H9 (cell line): ENCODE results near the gene C6orf47. TPM values are rescaled to one million over a fixed set of nuclear protein-coding genes. Genes with fewer than 3 reads are reported as not detected.

ENCODE experiments used
- DNase-seq: peaks from one replicate; pipeline ENCODE4 v3.0.0-alpha.2; 2017
- H2AFZ ChIP-seq: one replicate; pipeline ENCODE4 v1.6.1; 2013; ENCODE audit warnings: mild to moderate bottlenecking, low read length, control low read depth, moderate library complexity
- H2AK5ac ChIP-seq: 2 replicates; pipeline ENCODE4 v1.6.1; 2013; ENCODE audit warnings: low read length, control low read depth, mixed read lengths; ENCODE audit not compliant: insufficient read length
- H2BK120ac ChIP-seq: one replicate; pipeline ENCODE4 v1.6.1; 2013; ENCODE audit warnings: low read depth, mild to moderate bottlenecking, low read length, control low read depth, inconsistent platforms; ENCODE audit not compliant: poor library complexity, severe bottlenecking
- H2BK12ac ChIP-seq: 2 replicates; pipeline ENCODE4 v1.6.1; 2013; ENCODE audit warnings: low read length, control low read depth, mixed read lengths, low read depth; ENCODE audit not compliant: insufficient read length
- H2BK15ac ChIP-seq: 2 replicates; pipeline ENCODE4 v1.6.1; 2013; ENCODE audit warnings: low read depth, low read length, control low read depth
- H2BK20ac ChIP-seq: one replicate; pipeline ENCODE4 v1.6.1; 2013; ENCODE audit warnings: low read depth, mild to moderate bottlenecking, low read length, control low read depth, inconsistent platforms; ENCODE audit not compliant: poor library complexity, severe bottlenecking
- H2BK5ac ChIP-seq: 2 replicates; pipeline ENCODE4 v1.6.1; 2013; ENCODE audit warnings: low read length, control low read depth, mixed read lengths; ENCODE audit not compliant: insufficient read length
- H3K14ac ChIP-seq: 2 replicates; pipeline ENCODE4 v1.6.1; 2013; ENCODE audit warnings: low read length, control low read depth; ENCODE audit not compliant: insufficient read depth
- H3K18ac ChIP-seq: 2 replicates; pipeline ENCODE4 v1.6.1; 2013; ENCODE audit warnings: low read depth, mild to moderate bottlenecking, mixed read lengths, low read length, control low read depth; ENCODE audit not compliant: insufficient read length
- H3K23ac ChIP-seq: 2 replicates; pipeline ENCODE4 v1.6.1; 2013; ENCODE audit warnings: low read length, control low read depth, mixed read lengths, low read depth; ENCODE audit not compliant: insufficient read length
- H3K23me2 ChIP-seq: 2 replicates; pipeline ENCODE4 v1.6.1; 2013; ENCODE audit warnings: low read depth, mild to moderate bottlenecking, mixed read lengths, low read length, control low read depth; ENCODE audit not compliant: insufficient read length, poor library complexity, severe bottlenecking
- H3K27ac ChIP-seq: 2 replicates; pipeline ENCODE4 v1.5.1; 2013; ENCODE audit warnings: low read length, control low read depth, mixed read lengths, low read depth; ENCODE audit not compliant: insufficient read length
- H3K27me3 ChIP-seq: 2 replicates; pipeline ENCODE4 v1.6.1; 2013; ENCODE audit warnings: low read length, control low read depth, inconsistent platforms; ENCODE audit not compliant: insufficient read depth
- H3K4ac ChIP-seq: 2 replicates; pipeline ENCODE4 v1.6.1; 2013; ENCODE audit warnings: low read depth, mild to moderate bottlenecking, control low read depth, inconsistent platforms, low read length, moderate library complexity
- H3K4me1 ChIP-seq: 2 replicates; pipeline ENCODE4 v1.6.1; 2013; ENCODE audit warnings: low read length, control low read depth, inconsistent platforms; ENCODE audit not compliant: insufficient read depth
- H3K4me2 ChIP-seq: 2 replicates; pipeline ENCODE4 v1.6.1; 2013; ENCODE audit warnings: low read length, control low read depth, mixed read lengths; ENCODE audit not compliant: insufficient read length, insufficient read depth
- H3K56ac ChIP-seq: 2 replicates; pipeline ENCODE4 v1.6.1; 2013; ENCODE audit warnings: low read depth, mild to moderate bottlenecking, mixed read lengths, low read length, control low read depth; ENCODE audit not compliant: insufficient read length
- H3K79me1 ChIP-seq: 2 replicates; pipeline ENCODE4 v1.6.1; 2013; ENCODE audit warnings: low read depth, mild to moderate bottlenecking, moderate library complexity, low read length, control low read depth, inconsistent platforms; ENCODE audit not compliant: insufficient read depth, poor library complexity, severe bottlenecking
- H3K79me2 ChIP-seq: 2 replicates; pipeline ENCODE4 v1.6.1; 2013; ENCODE audit warnings: low read length, control low read depth, inconsistent platforms; ENCODE audit not compliant: insufficient read depth
- H3K9ac ChIP-seq: 2 replicates; pipeline ENCODE4 v1.6.1; 2013; ENCODE audit warnings: low read length, control low read depth, mixed read lengths; ENCODE audit not compliant: insufficient read length; ENCODE audit errors: extremely low read depth
- H3K9me3 ChIP-seq: one replicate; pipeline ENCODE4 v1.6.1; 2013; ENCODE audit warnings: low read depth, low read length, inconsistent platforms; ENCODE audit not compliant: control insufficient read depth
- H3T11ph ChIP-seq: one replicate; pipeline ENCODE4 v1.6.1; 2013; ENCODE audit warnings: mild to moderate bottlenecking, low read length, control low read depth, inconsistent platforms
- H4K20me1 ChIP-seq: one replicate; pipeline ENCODE4 v1.6.1; 2013; ENCODE audit not compliant: control insufficient read depth, insufficient read length, insufficient read depth
- H4K5ac ChIP-seq: 2 replicates; pipeline ENCODE4 v1.6.1; 2013; ENCODE audit warnings: low read depth, mild to moderate bottlenecking, mixed read lengths, low read length, control low read depth; ENCODE audit not compliant: insufficient read length
- H4K8ac ChIP-seq: replicated peaks from 2 replicates; pipeline ENCODE4 v1.6.1; 2013; ENCODE audit warnings: low read length, control low read depth, mixed read lengths, low read depth; ENCODE audit not compliant: insufficient read length
- H4K91ac ChIP-seq: 2 replicates; pipeline ENCODE4 v1.6.1; 2013; ENCODE audit warnings: low read depth, mild to moderate bottlenecking, moderate library complexity, mixed read lengths, low read length, control low read depth; ENCODE audit not compliant: insufficient read length
- H3K27ac Mint-ChIP-seq, 3 experiments: 2 replicates in 2 of 3; 3 replicates in 1 of 3; pipeline ENCODE4 v1.8.0; 2020 to 2021; ENCODE audit warnings: mixed read lengths in 3 of 3, mild to moderate bottlenecking in 1 of 3, moderate library complexity in 1 of 3
- H3K27me3 Mint-ChIP-seq: 2 replicates; pipeline ENCODE4 v1.8.0; 2021; ENCODE audit warnings: low read depth, mild to moderate bottlenecking, moderate library complexity, mixed read lengths
- H3K36me3 Mint-ChIP-seq, 3 experiments: 2 replicates in 2 of 3; 3 replicates in 1 of 3; pipeline ENCODE4 v1.8.0; 2020 to 2021; ENCODE audit warnings: low read depth in 3 of 3, mixed read lengths in 3 of 3; ENCODE audit not compliant: insufficient read depth in 1 of 3
- H3K4me1 Mint-ChIP-seq, 2 experiments: 2 replicates each; pipeline ENCODE4 v1.8.0; 2020; ENCODE audit warnings: mixed read lengths in 2 of 2
- H3K4me3 Mint-ChIP-seq, 2 experiments: 2 replicates in 1 of 2; 3 replicates in 1 of 2; pipeline ENCODE4 v1.8.0; 2020 to 2021; ENCODE audit warnings: mild to moderate bottlenecking in 2 of 2, mixed read lengths in 2 of 2, moderate library complexity in 1 of 2
- H3K9me3 Mint-ChIP-seq, 2 experiments: 2 replicates in 1 of 2; 3 replicates in 1 of 2; pipeline ENCODE4 v1.8.0; 2020; ENCODE audit warnings: mild to moderate bottlenecking in 2 of 2, mixed read lengths in 2 of 2, moderate library complexity in 1 of 2
- WGBS: extraction: QIAGEN DNeasy Blood & Tissue Kit; methylation state at CpG from one replicate; pipeline ENCODE4 v1.1.7; 2013; ENCODE audit warnings: missing lambda C conversion rate, low lambda C conversion rate, mixed read lengths; ENCODE audit not compliant: insufficient read length; ENCODE audit errors: extremely low coverage; 5-methylcytosine and 5-hydroxymethylcytosine counted together
- total RNA-seq: library from RNA; stranded (reverse); gene quantifications from 2 replicates; pipeline ENCODE4 v1.2.1, GENCODE V29; 2021
- TF ChIP-seq, protein P1 (sequence below): fragments of 200-600 bp; sonication (generic); conservative IDR thresholded peaks from 3 replicates; pipeline ENCODE4 v1.8.0; 2021; ENCODE audit warnings: antibody characterized with exemption, mild to moderate bottlenecking

Gene C6orf47
- total RNA-seq, 1 experiment from 2014 or later, result 19.0 TPM

DNA sequence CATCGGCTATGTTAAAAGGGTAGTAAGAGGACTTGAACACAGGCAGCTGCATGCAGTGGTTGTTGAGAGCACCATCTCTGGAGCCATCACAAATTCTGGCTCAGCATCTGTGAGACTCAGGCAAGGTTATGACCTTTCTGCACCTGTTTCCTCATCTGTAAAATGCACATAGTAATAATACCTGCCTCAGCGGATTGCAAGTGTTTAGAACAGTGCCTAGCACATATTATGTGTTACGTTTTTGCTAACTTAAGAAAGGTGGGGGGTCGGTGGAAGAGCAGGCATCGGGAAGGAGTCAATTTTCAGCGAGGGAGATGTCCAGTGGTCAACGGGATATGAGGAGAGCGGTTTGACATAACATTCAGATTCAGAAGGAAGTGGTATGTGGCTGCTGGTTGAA, 17.4 kb upstream of the C6orf47 start:
- H3T11ph ChIP-seq, result no peak overlapping the region
- no peaks in the 10 kb centered on the region for H4K20me1 ChIP-seq
- no peak overlapping the region for H2BK20ac ChIP-seq
- H3K27me3 ChIP-seq, result no peaks in the 10 kb centered on the region; the same call in 1 of the 2 replicates
- peaks cover 2 to 10% (median 5%) of the 10 kb centered on the region in 3 experiments; a peak in 6 of 7 replicates for H3K36me3 Mint-ChIP-seq
- no peak overlapping the region for H2AFZ ChIP-seq
- H3K9ac ChIP-seq, result no peak overlapping the region
- TF ChIP-seq, protein P1, sequence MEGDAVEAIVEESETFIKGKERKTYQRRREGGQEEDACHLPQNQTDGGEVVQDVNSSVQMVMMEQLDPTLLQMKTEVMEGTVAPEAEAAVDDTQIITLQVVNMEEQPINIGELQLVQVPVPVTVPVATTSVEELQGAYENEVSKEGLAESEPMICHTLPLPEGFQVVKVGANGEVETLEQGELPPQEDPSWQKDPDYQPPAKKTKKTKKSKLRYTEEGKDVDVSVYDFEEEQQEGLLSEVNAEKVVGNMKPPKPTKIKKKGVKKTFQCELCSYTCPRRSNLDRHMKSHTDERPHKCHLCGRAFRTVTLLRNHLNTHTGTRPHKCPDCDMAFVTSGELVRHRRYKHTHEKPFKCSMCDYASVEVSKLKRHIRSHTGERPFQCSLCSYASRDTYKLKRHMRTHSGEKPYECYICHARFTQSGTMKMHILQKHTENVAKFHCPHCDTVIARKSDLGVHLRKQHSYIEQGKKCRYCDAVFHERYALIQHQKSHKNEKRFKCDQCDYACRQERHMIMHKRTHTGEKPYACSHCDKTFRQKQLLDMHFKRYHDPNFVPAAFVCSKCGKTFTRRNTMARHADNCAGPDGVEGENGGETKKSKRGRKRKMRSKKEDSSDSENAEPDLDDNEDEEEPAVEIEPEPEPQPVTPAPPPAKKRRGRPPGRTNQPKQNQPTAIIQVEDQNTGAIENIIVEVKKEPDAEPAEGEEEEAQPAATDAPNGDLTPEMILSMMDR, result no peak
- no peaks in the 10 kb centered on the region; a peak in 2 of 5 replicates for H3K9me3 Mint-ChIP-seq
- no peak overlapping the region for H3K14ac ChIP-seq
- H3K4me3 Mint-ChIP-seq, result no peak overlapping the region
- no peaks in the 10 kb centered on the region for H3K79me2 ChIP-seq
- no peak overlapping the region for H2BK12ac ChIP-seq
- H3K56ac ChIP-seq, result no peak overlapping the region
- no peak overlapping the region for H3K23ac ChIP-seq
- H3K27me3 Mint-ChIP-seq, result peaks cover 25% of the 10 kb centered on the region
- H2BK15ac ChIP-seq, result no peak overlapping the region
- H4K8ac ChIP-seq, result no peak overlapping the region
- H3K4me1 Mint-ChIP-seq, result peaks cover 12 to 17% of the 10 kb centered on the region in 2 experiments
- no CpG with 5 or more reads among the region's 8 CpGs for WGBS
- no peak overlapping the region for H4K5ac ChIP-seq
- no peak overlapping the region for H3K18ac ChIP-seq
- no peak overlapping the region for H2AK5ac ChIP-seq
- no peaks in the 10 kb centered on the region for H3K79me1 ChIP-seq
- no peak overlapping the region for H3K4me2 ChIP-seq
- no peak overlapping the region for H3K4ac ChIP-seq
- no peak overlapping the region for H2BK120ac ChIP-seq
- H3K23me2 ChIP-seq, result peaks cover 12% of the 10 kb centered on the region
- H3K27ac Mint-ChIP-seq, result no peak overlapping the region
- no peak overlapping the region for H3K27ac ChIP-seq
- no peak overlapping the region for H4K91ac ChIP-seq
- no peak for DNase-seq
- H3K4me1 ChIP-seq, result no peaks in the 10 kb centered on the region
- no peaks in the 10 kb centered on the region for H3K9me3 ChIP-seq
- H2BK5ac ChIP-seq, result no peak overlapping the region
